ENCODE data around the gene KCNMB3. TPM values are rescaled to one million over a fixed set of nuclear protein-coding genes. Genes with fewer than 3 reads are reported as not detected.

KCNMB3 gene
- total RNA-seq, 1 experiment from 2014 or later, result 1.9 TPM

DNA sequence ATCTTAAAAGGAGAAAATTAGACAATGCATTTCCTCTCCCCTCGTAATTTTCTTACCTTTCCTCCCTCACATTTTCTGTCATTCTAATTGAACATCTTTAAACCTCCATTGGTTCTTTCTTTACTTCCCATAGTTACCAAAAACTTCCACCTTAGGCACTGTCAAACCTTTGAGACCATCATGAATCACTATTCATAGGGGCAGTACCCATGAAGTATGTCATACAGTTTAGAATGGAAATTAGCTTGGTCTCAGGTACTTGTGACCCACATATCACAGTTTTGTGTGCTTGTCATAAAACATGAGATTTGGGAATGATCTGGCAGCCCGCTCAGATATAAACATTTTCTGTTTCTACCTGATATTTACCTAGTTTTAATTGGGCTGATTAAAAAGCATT is 50.1 kb downstream of the KCNMB3 start:
- DNase-seq (ENCODE audit: extremely low read depth, low read depth), result no peak

DNA sequence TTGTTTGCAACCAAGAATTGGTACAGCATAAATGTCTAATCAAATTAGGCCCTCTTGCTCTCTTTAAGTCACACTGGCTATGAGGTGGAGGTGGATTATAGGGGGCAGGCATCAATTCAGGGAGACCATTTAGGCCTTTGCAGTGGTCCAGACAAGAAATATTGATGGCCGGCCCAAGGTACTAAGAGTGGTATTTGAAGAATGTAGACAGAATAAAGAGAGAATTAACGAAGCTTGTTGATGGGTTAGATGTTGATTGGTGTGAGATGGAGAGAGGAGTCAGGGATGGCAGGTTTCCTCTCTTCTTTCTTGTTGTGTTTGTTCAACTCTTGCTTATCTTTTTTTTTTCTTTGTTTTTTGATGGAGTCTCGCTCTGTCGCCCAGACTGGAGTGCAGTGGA is 54.2 kb downstream of the KCNMB3 start:
- no peak for DNase-seq (ENCODE audit: extremely low read depth, low read depth)

- no peak for DNase-seq (ENCODE audit: extremely low read depth, low read depth)
These were observed 54.8 kb downstream of the KCNMB3 start for GRCh38 chr3:179196098-179196497.

DNA sequence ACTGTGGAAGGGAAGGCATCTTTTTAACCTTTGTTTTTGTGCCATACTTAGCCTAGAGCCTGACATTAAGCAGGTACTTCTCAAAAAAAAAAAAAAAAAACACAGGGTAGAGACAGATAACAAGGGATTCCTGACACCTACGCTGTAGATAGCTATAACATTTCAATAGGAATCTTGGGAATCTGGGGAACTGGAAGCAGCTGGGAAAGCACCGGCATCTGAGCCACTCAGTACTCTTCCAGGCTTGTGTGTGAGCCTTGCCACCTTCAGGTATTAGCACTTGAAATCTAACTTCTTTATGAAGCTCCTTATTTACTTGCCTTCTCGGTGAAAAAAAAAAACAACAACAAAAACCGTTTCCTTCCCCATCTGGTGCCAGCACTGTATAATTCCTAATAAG is 56.0 kb downstream of the KCNMB3 start:
- no peak for DNase-seq (ENCODE audit: extremely low read depth, low read depth)

Other genes starting within 250 kb of the KCNMB3 start
- 11.3 and 11.4 TPM in 2 replicates for gene ZMAT3, start 179.3 kb downstream of the KCNMB3 start, total RNA-seq (2014; rRNA removed; shearing (Covaris generic))
- gene PIK3CA, start 102.8 kb downstream of the KCNMB3 start, total RNA-seq (2014; rRNA removed; shearing (Covaris generic)), result 10.5 and 13.4 TPM in 2 replicates
- 49.0 and 51.0 TPM in 2 replicates for gene ZNF639, start 71.9 kb upstream of the KCNMB3 start, total RNA-seq (2014; rRNA removed; shearing (Covaris generic))
- gene MFN1, start 96.6 kb upstream of the KCNMB3 start, total RNA-seq (2014; rRNA removed; shearing (Covaris generic)), result 37.2 and 42.4 TPM in 2 replicates
- 20.5 and 21.6 TPM in 2 replicates for gene GNB4, start 200.4 kb upstream of the KCNMB3 start, total RNA-seq (2014; rRNA removed; shearing (Covaris generic))